ENCODE data around the gene NPY4R2.
"Not testable (repeated sequence)": the region's sequence is repeated elsewhere in the genome, so short reads cannot be mapped to it uniquely, and the experiment has no call there.

NPY4R2 gene

GRCh38 chr10:47932824-47933223 lies 14.4 kb downstream of the NPY4R2 start:
- DNase-seq (ENCODE audit: low read depth), result not testable (repeated sequence)

GRCh38 chr10:47933462-47933861 lies 15.0 kb downstream of the NPY4R2 start:
- not testable (repeated sequence) for DNase-seq (ENCODE audit: low read depth)

- not testable (repeated sequence) for DNase-seq (ENCODE audit: low read depth)
These were observed 18.3 kb downstream of the NPY4R2 start for GRCh38 chr10:47936772-47937228.

GRCh38 chr10:47937634-47938033 lies 19.2 kb downstream of the NPY4R2 start:
- not testable (repeated sequence) for DNase-seq (ENCODE audit: low read depth)

- not testable (repeated sequence) for DNase-seq (ENCODE audit: low read depth)
These were observed 22.4 kb downstream of the NPY4R2 start for GRCh38 chr10:47940821-47941220.

GRCh38 chr10:47941379-47941778 lies 22.9 kb downstream of the NPY4R2 start:
- DNase-seq (ENCODE audit: low read depth), result not testable (repeated sequence)

- DNase-seq (ENCODE audit: low read depth), result not testable (repeated sequence)
These were observed 24.0 kb downstream of the NPY4R2 start for GRCh38 chr10:47942351-47943019.

GRCh38 chr10:47943328-47943727 lies 24.9 kb downstream of the NPY4R2 start:
- not testable (repeated sequence) for DNase-seq (ENCODE audit: low read depth)

- not testable (repeated sequence) for DNase-seq (ENCODE audit: low read depth)
These were observed 29.0 kb downstream of the NPY4R2 start for GRCh38 chr10:47947424-47947823.

- DNase-seq (ENCODE audit: low read depth), result not testable (repeated sequence)
These were observed 38.7 kb downstream of the NPY4R2 start for GRCh38 chr10:47957158-47957557.

GRCh38 chr10:47959677-47960076 lies 41.2 kb downstream of the NPY4R2 start:
- DNase-seq (ENCODE audit: low read depth), result not testable (repeated sequence)

GRCh38 chr10:47960699-47961098 lies 42.2 kb downstream of the NPY4R2 start:
- not testable (repeated sequence) for DNase-seq (ENCODE audit: low read depth)

GRCh38 chr10:47962785-47963184 lies 44.3 kb downstream of the NPY4R2 start:
- DNase-seq (ENCODE audit: low read depth), result not testable (repeated sequence)

GRCh38 chr10:47964280-47965063 lies 46.0 kb downstream of the NPY4R2 start:
- DNase-seq (ENCODE audit: low read depth), result not testable (repeated sequence)

- DNase-seq (ENCODE audit: low read depth), result not testable (repeated sequence)
These were observed 50.5 kb downstream of the NPY4R2 start for GRCh38 chr10:47968988-47969387.

- not testable (repeated sequence) for DNase-seq (ENCODE audit: low read depth)
These were observed 51.6 kb downstream of the NPY4R2 start for GRCh38 chr10:47970047-47970446.

GRCh38 chr10:47971598-47971997 lies 53.1 kb downstream of the NPY4R2 start:
- DNase-seq (ENCODE audit: low read depth), result not testable (repeated sequence)

GRCh38 chr10:47972077-47972476 lies 53.6 kb downstream of the NPY4R2 start:
- not testable (repeated sequence) for DNase-seq (ENCODE audit: low read depth)
